ENCODE data around the gene VAV2. TPM values are rescaled to one million over a fixed set of nuclear protein-coding genes. Genes with fewer than 3 reads are reported as not detected.

VAV2 gene
- total and polyA plus RNA-seq, 9 of the 15 experiments (the other 6 are each of a cell fraction or from before 2014, with no cell fraction given), result 0.01 to 2.7 (median 1.0) TPM; not detected in 1

DNA sequence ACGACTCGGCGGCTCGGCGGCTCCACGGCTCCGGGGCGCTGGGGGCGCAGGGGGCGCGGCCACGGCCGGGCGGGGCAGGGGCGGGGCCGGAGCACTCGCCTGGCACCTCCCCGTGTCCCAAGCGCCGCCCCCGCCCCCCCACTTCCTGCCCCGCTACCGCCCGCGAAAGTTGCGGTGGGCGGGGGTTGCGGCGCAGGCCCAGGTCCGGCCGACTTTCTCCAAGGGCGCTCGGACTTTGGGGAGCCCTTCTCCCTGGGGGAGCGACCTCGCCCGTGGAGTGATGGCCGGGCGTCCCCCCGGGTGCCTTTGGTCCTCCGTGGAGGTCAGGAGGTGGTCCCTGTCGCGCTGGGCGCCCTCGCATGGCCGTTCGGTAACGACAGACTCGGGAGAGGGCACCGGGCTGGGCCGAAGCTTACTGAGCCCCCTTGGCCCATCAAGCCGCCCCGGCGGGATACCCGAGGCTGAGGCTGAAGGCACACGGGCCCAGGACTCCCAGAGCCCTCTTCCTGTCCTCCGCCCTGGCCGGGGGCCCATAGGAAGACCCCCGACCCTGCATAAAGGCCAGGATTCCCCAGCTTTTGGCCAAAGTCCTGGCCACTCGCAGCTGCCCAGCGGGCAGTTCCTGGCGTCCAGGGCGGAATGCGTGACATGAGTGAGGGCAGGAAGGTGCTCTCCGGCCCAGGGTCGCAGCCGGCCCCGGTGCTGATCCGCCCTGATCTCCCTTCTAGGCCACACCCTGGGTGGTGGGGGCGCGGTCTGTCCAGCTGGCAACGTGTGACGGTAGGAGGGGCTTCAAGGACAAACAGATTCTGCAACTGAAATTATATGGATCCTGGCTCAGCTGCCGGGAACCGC, 883 bp upstream of the VAV2 start (continued):
- TF ChIP-seq, protein P1, sequence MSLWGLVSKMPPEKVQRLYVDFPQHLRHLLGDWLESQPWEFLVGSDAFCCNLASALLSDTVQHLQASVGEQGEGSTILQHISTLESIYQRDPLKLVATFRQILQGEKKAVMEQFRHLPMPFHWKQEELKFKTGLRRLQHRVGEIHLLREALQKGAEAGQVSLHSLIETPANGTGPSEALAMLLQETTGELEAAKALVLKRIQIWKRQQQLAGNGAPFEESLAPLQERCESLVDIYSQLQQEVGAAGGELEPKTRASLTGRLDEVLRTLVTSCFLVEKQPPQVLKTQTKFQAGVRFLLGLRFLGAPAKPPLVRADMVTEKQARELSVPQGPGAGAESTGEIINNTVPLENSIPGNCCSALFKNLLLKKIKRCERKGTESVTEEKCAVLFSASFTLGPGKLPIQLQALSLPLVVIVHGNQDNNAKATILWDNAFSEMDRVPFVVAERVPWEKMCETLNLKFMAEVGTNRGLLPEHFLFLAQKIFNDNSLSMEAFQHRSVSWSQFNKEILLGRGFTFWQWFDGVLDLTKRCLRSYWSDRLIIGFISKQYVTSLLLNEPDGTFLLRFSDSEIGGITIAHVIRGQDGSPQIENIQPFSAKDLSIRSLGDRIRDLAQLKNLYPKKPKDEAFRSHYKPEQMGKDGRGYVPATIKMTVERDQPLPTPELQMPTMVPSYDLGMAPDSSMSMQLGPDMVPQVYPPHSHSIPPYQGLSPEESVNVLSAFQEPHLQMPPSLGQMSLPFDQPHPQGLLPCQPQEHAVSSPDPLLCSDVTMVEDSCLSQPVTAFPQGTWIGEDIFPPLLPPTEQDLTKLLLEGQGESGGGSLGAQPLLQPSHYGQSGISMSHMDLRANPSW (CRISPR knock-in tag; IDR thresholded peaks at IDR 0.05), result no peak
- TF ChIP-seq PCBP1 (IDR thresholded peaks at IDR 0.05; ENCODE audit: low read depth, low read length, poor library complexity, severe bottlenecking), result peak; percentile 50
- TF ChIP-seq, protein P2, sequence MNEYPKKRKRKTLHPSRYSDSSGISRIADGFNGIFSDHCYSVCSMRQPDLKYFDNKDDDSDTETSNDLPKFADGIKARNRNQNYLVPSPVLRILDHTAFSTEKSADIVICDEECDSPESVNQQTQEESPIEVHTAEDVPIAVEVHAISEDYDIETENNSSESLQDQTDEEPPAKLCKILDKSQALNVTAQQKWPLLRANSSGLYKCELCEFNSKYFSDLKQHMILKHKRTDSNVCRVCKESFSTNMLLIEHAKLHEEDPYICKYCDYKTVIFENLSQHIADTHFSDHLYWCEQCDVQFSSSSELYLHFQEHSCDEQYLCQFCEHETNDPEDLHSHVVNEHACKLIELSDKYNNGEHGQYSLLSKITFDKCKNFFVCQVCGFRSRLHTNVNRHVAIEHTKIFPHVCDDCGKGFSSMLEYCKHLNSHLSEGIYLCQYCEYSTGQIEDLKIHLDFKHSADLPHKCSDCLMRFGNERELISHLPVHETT (CRISPR knock-in tag; conservative IDR thresholded peaks at IDR 0.05 in 1 of 2, IDR thresholded peaks at IDR 0.05 in 1 of 2), result no peak
- no peak for TF ChIP-seq MED1 (CRISPR knock-in tag; IDR thresholded peaks at IDR 0.05; ENCODE audit: borderline replicate concordance)
- no peak for TF ChIP-seq ZNF197 (CRISPR knock-in tag; IDR thresholded peaks at IDR 0.05; ENCODE audit: low read depth)
- TF ChIP-seq ETV5 (CRISPR knock-in tag; IDR thresholded peaks at IDR 0.05; ENCODE audit: low read depth), result 0 out of 2 replicates have a peak, but pooled peaks have one; percentile 67
- no peak for TF ChIP-seq E2F3 (CRISPR knock-in tag; IDR thresholded peaks at IDR 0.05)
- TF ChIP-seq CBFA2T3 (IDR thresholded peaks at IDR 0.05), result no peak
- TF ChIP-seq, protein P3, sequence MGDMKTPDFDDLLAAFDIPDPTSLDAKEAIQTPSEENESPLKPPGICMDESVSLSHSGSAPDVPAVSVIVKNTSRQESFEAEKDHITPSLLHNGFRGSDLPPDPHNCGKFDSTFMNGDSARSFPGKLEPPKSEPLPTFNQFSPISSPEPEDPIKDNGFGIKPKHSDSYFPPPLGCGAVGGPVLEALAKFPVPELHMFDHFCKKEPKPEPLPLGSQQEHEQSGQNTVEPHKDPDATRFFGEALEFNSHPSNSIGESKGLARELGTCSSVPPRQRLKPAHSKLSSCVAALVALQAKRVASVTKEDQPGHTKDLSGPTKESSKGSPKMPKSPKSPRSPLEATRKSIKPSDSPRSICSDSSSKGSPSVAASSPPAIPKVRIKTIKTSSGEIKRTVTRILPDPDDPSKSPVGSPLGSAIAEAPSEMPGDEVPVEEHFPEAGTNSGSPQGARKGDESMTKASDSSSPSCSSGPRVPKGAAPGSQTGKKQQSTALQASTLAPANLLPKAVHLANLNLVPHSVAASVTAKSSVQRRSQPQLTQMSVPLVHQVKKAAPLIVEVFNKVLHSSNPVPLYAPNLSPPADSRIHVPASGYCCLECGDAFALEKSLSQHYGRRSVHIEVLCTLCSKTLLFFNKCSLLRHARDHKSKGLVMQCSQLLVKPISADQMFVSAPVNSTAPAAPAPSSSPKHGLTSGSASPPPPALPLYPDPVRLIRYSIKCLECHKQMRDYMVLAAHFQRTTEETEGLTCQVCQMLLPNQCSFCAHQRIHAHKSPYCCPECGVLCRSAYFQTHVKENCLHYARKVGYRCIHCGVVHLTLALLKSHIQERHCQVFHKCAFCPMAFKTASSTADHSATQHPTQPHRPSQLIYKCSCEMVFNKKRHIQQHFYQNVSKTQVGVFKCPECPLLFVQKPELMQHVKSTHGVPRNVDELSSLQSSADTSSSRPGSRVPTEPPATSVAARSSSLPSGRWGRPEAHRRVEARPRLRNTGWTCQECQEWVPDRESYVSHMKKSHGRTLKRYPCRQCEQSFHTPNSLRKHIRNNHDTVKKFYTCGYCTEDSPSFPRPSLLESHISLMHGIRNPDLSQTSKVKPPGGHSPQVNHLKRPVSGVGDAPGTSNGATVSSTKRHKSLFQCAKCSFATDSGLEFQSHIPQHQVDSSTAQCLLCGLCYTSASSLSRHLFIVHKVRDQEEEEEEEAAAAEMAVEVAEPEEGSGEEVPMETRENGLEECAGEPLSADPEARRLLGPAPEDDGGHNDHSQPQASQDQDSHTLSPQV (IDR thresholded peaks at IDR 0.05), result no peak
- TF ChIP-seq GABPB1 (CRISPR knock-in tag; IDR thresholded peaks at IDR 0.05), result peak; percentile 71
- no peak for TF ChIP-seq HSF4 (CRISPR knock-in tag; IDR thresholded peaks at IDR 0.05; ENCODE audit: borderline replicate concordance)
- TF ChIP-seq, protein P4, sequence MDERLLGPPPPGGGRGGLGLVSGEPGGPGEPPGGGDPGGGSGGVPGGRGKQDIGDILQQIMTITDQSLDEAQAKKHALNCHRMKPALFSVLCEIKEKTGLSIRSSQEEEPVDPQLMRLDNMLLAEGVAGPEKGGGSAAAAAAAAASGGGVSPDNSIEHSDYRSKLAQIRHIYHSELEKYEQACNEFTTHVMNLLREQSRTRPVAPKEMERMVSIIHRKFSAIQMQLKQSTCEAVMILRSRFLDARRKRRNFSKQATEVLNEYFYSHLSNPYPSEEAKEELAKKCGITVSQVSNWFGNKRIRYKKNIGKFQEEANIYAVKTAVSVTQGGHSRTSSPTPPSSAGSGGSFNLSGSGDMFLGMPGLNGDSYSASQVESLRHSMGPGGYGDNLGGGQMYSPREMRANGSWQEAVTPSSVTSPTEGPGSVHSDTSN (CRISPR knock-in tag; IDR thresholded peaks at IDR 0.05; ENCODE audit: low read depth), result no peak
- TF ChIP-seq, protein P4 (tag; conservative IDR thresholded peaks at IDR 0.05; ENCODE audit: low read depth), result no peak
- no peak for TF ChIP-seq NFE2 (IDR thresholded peaks at IDR 0.05; ENCODE audit: low read depth)
- TF ChIP-seq EHMT2 (IDR thresholded peaks at IDR 0.05), result no peak
- no peak for TF ChIP-seq ZFPM2 (CRISPR knock-in tag; IDR thresholded peaks at IDR 0.05)

Data from K562 (cell line).